ENCODE measurements around the gene KRTAP2-1. TPM values are rescaled to one million over a fixed set of nuclear protein-coding genes. Genes with fewer than 3 reads are reported as not detected.
A peak's percentile ranks its signal among the peaks of the same experiment; 100 is the strongest.

KRTAP2-1 gene
- total and polyA plus RNA-seq, 2 of the 13 experiments (the other 11 are each of a cell fraction or from before 2014, with no cell fraction given), result not detected

DNA sequence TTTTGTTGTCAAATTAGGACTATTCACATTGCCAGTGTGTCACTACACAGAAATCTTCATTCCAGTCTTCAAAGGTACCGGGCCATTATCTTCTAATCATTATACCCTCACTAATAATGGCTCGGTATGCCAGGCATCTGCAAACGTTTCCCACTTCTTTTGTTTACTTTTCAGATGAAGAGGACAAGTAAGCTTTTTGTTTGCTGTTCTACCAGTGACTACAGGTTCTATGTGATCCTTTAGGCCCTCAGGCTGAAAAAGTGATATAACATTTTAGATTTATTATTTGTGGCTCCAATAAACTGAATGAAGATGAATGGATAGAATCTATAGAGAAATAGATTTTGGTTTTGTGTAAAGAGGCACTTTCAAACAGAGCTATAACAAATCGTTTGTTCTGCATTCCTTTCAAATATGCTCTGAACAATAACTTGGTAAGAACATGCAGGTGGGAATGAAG is 37.8 kb downstream of the KRTAP2-1 start (continued):
- TF ChIP-seq TBL1XR1 (IDR thresholded peaks at IDR 0.05; ENCODE audit: borderline replicate concordance, low read length, partially characterized antibody) (peak; percentile 69), SRSF9 (IDR thresholded peaks at IDR 0.05; ENCODE audit: borderline replicate concordance, insufficient read depth, low read depth, low read length, poor library complexity, severe bottlenecking) (no peak), ZSCAN20 (CRISPR knock-in tag; IDR thresholded peaks at IDR 0.05; ENCODE audit: borderline replicate concordance) (no peak), KLF15 (CRISPR knock-in tag; IDR thresholded peaks at IDR 0.05; ENCODE audit: borderline replicate concordance) (no peak), MIXL1 (CRISPR knock-in tag; IDR thresholded peaks at IDR 0.05) (peak; percentile 98), TSC22D2 (CRISPR knock-in tag; IDR thresholded peaks at IDR 0.05; ENCODE audit: borderline replicate concordance) (no peak), ZNF143 (CRISPR knock-in tag; IDR thresholded peaks at IDR 0.05) (no peak), MEIS1 (CRISPR knock-in tag; IDR thresholded peaks at IDR 0.05; ENCODE audit: borderline replicate concordance) (no peak), MED1 (CRISPR knock-in tag; IDR thresholded peaks at IDR 0.05) (peak; percentile 89), CENPT (CRISPR knock-in tag; IDR thresholded peaks at IDR 0.05; ENCODE audit: low read depth) (no peak), EP300 (IDR thresholded peaks at IDR 0.05; ENCODE audit: low read depth in 2 of 2, low read length in 2 of 2) (peak; percentile 38 to 97; a peak in 3 of 4 replicates), EP300 (CRISPR knock-in tag; IDR thresholded peaks at IDR 0.05; ENCODE audit: borderline replicate concordance) (peak; percentile 90), SATB2 (CRISPR knock-in tag; IDR thresholded peaks at IDR 0.05) (peak; percentile 95), WIZ (CRISPR knock-in tag; IDR thresholded peaks at IDR 0.05) (no peak), ZNF331 (CRISPR knock-in tag; IDR thresholded peaks at IDR 0.05) (peak; percentile 38; the same call in 1 of the 2 replicates), NFAT5 (CRISPR knock-in tag; IDR thresholded peaks at IDR 0.05) (no peak), DNMT3B (CRISPR knock-in tag; conservative IDR thresholded peaks at IDR 0.05) (no peak), KAT2B (IDR thresholded peaks at IDR 0.05; ENCODE audit: borderline replicate concordance, low read depth, low read length) (no peak), CEBPB (IDR thresholded peaks at IDR 0.05; ENCODE audit: borderline replicate concordance, low read depth, low read length) (no peak)
- TF ChIP-seq, protein P1, sequence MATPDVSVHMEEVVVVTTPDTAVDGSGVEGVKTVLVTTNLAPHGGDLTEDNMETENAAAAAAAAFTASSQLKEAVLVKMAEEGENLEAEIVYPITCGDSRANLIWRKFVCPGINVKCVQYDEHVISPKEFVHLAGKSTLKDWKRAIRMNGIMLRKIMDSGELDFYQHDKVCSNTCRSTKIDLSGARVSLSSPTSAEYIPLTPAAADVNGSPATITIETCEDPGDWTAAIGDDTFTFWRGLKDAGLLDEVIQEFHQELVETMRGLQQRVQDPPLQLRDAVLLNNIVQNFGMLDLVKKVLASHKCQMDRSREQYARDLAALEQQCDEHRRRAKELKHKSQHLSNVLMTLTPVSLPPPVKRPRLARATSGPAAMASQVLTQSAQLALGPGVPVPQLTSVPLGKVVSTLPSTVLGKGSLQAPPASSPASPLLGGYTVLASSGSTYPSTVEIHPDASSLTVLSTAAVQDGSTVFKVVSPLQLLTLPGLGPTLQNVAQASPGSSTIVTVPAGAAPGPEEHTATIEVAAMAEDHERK (CRISPR knock-in tag; IDR thresholded peaks at IDR 0.05; ENCODE audit: low read depth), result no peak
- TF ChIP-seq, protein P2, sequence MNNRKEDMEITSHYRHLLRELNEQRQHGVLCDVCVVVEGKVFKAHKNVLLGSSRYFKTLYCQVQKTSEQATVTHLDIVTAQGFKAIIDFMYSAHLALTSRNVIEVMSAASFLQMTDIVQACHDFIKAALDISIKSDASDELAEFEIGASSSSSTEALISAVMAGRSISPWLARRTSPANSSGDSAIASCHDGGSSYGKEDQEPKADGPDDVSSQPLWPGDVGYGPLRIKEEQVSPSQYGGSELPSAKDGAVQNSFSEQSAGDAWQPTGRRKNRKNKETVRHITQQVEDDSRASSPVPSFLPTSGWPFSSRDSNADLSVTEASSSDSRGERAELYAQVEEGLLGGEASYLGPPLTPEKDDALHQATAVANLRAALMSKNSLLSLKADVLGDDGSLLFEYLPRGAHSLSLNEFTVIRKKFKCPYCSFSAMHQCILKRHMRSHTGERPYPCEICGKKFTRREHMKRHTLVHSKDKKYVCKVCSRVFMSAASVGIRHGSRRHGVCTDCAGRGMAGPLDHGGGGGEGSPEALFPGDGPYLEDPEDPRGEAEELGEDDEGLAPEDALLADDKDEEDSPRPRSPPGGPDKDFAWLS (CRISPR knock-in tag; IDR thresholded peaks at IDR 0.05; ENCODE audit: borderline replicate concordance), result no peak

Data from HepG2 (cell line).